GM10847 (cell line): ENCODE data around the gene MARCHF10.

ENCODE experiments used
- POLR2A ChIP-seq: IDR thresholded peaks from 2 replicates; pipeline ENCODE4 v1.6.1; 2011; ENCODE audit not compliant: insufficient read length; ENCODE audit errors: extremely low read depth

The MARCHF10 gene

GRCh38 chr17:62775876-62776275 lies 32.2 kb downstream of the MARCHF10 start:
- TF ChIP-seq POLR2A, result no peak

DNA sequence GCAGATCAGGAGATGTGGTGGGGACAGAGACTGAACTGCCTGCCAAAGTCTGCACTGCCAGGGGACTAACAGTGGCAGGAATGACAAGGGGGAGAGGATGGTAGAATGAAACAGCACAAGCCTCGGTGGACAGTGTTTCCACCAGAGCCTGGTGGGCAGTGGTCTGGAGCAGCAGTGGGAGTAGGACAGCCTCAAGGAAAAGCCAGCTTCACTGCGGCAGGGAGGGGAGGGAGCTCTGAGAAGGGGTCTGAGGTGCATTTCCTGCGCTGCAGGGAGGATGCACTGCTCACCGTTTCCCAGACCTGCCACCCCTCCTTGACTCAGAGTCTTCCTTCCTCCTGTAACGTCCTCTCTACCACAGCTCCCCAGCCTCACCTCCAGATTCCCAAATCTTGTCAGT lies 33.8 kb downstream of the MARCHF10 start:
- TF ChIP-seq POLR2A, result no peak

DNA sequence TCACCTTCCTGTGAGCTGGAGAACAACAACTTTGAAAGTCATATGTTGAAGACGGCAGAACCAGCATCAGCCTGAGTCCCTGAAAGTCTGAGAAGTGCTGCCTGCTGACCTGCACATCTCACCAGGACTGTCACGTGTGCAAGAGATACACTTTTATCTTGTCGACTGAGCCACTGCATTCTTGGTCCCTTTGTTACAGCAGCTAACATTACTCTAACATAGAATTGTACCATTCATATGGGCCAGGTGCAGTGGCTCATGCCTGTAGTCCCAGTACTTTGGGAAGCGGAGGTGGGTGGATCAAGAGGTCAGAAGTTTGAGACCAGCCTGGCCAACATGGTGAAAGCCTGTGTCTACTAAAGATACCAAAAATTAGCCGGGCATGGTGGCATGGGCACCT lies 40.1 kb downstream of the MARCHF10 start:
- TF ChIP-seq POLR2A, result no peak

DNA sequence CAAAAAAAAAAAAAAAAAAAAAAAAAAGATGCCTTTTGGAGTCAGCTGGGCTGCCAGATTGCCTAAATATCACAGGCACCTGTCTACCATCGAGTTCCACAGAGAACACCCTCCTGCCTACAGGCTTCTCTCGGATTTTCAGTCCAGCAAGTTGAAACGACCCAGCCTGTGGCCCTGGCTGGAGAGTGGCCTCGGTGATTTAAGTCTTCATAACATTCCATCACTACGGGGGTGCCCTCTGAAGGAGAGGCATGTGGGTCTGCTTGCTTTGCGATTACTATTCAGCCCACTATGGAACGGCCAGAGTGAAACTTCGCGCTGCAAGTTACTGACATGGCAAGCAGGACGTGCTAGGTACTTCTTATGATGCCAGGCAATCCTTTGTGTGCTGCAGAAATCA lies 42.8 kb downstream of the MARCHF10 start:
- no peak for TF ChIP-seq POLR2A

GRCh38 chr17:62763891-62764600 lies 44.1 kb downstream of the MARCHF10 start:
- TF ChIP-seq POLR2A, result no peak

DNA sequence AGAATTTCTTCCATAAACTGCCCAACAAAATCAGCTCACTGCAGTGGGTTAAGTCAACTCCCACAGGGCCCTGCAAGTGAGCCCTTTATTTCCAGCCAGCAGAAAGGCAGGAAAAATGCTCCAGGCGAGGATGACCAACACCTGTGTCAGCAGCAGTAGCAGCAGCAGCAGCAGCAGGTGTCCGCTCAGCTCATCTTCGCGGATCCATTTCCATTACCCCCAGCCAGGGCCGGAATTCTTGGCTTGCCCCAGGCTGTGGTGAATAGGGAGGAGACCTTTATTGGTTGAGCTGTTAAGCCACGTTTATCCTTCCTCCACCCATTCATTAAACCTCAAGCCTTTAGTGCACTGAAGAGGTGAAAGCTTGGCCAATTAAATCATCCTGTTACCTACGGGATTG lies 46.2 kb downstream of the MARCHF10 start:
- no peak for TF ChIP-seq POLR2A

GRCh38 chr17:62760945-62761267 lies 47.2 kb downstream of the MARCHF10 start:
- TF ChIP-seq POLR2A, result no peak

GRCh38 chr17:62760059-62760944 lies 47.8 kb downstream of the MARCHF10 start:
- TF ChIP-seq POLR2A, result no peak

DNA sequence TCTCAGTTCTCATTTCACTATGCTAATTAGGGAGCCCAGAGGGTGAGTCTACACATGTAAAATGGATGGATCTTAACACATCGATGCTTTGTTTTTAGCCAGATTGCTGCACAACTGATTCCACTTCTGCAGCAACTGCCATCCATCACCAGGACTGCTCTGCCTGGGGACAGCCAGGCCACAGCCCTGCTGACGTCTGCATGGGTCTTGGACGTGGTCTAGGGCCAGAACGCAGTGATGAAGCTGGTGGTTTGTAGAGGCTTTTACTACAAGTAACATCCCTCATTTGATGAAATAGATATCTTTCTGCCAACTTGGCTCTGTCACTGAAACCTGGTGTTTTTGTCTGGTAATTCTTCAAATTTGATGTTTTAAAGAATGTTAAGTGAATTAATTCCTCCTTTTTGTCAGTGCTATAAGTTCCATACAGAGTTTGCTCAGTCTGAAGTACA lies 50.6 kb downstream of the MARCHF10 start:
- TF ChIP-seq POLR2A, result no peak

DNA sequence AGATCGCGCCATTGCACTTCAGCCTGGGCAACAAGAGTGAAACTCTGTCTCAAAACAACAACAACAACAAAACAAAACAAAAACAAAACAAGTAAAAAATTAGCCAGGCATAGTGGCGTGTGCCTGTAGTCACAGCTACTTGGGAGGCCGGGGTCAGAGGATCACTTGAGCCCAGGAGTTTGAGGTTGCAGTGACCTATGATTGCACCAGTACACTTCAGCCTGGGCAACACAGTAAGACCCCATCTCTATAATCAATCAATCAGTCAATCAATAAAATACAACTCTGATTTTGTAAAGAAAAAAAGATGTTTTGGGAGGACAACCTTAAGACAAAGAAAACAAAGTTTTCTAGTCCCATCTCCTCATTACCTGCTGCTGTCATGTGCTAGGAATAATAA lies 51.9 kb downstream of the MARCHF10 start:
- TF ChIP-seq POLR2A, result no peak

GRCh38 chr17:62755141-62755851 lies 52.8 kb downstream of the MARCHF10 start:
- no peak for TF ChIP-seq POLR2A

DNA sequence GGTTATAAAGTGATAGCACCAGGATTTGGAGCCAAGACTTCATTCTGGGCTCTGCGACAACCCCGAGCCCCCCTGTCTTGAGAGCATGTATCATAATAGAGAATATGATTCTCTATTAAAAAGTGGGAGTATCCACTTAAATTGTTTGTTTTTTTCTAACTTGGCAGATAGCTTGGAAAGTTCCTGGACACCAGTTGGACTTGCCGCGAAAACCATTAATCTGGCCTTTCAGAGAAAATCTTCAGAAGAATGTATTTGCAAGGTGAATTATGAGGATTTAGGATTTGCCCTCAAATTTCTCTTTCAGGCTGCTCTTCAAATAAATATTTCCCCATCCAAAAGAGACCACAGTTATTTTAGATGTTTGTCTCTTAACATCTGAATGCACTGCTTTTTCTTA lies 53.5 kb downstream of the MARCHF10 start:
- no peak for TF ChIP-seq POLR2A

- no peak for TF ChIP-seq POLR2A
These were observed 54.6 kb downstream of the MARCHF10 start for GRCh38 chr17:62753562-62753961.

- TF ChIP-seq POLR2A, result no peak
These were observed 56.9 kb downstream of the MARCHF10 start for GRCh38 chr17:62751060-62751691.

- TF ChIP-seq POLR2A, result no peak
These were observed 57.5 kb downstream of the MARCHF10 start for GRCh38 chr17:62750631-62751051.
